Endothelial cell of umbilical vein (primary cell): ENCODE measurements around the gene TMEM151A. TPM values are rescaled to one million over a fixed set of nuclear protein-coding genes. Genes with fewer than 3 reads are reported as not detected.

Source experiments
- BruUV-seq: library from RNA; stranded (reverse); fragments of 400-500 nt; replicated peaks from 2 replicates; lab custom pipeline; 2021; lab: Mats Ljungman, UMichigan
- CTCF ChIA-PET: fragments of 300-600, 350-600 bp; sonication (Branson Sonifier 250); formaldehyde crosslinking; loops from one replicate; lab custom pipeline; 2021; ENCODE audit warnings: antibody characterized with exemption, inconsistent platforms; lab: Charles Lee
- POLR2A ChIA-PET: fragments of 300-600, 350-600 bp; sonication (Branson Sonifier 250); formaldehyde crosslinking; loops from one replicate; lab custom pipeline; 2021; ENCODE audit warnings: antibody characterized with exemption, inconsistent platforms; lab: Charles Lee
- DNase-seq: peaks from one replicate; pipeline ENCODE4 v3.0.0-alpha.2; 2011; ENCODE audit warnings: low read depth, low spot score
- FAIRE-seq: peaks from 2 replicates; lab custom pipeline; 2011; peaks lifted over from hg19 to GRCh38; lab: Jason Lieb, UNC
- H2AFZ ChIP-seq: 2 replicates; pipeline ENCODE4 v1.6.0; 2012; ENCODE audit warnings: low read depth, low read length, control low read depth, inconsistent platforms
- H3K27ac ChIP-seq: 2 replicates; pipeline ENCODE4 v1.5.1; 2011; ENCODE audit warnings: low read depth, mild to moderate bottlenecking, control low read depth, low read length, moderate library complexity; ENCODE audit not compliant: insufficient read depth
- H3K27me3 ChIP-seq, 2 experiments: 2 replicates each; pipeline versions ENCODE4 v1.6.0 to v1.6.1; 2011; ENCODE audit warnings: low read length in 2 of 2, mixed read lengths in 1 of 2; ENCODE audit not compliant: control insufficient read depth in 2 of 2, insufficient read depth in 2 of 2
- H3K36me3 ChIP-seq, 2 experiments: 2 replicates in 1 of 2; 3 replicates in 1 of 2; pipeline ENCODE4 v1.5.1; 2011; ENCODE audit warnings: low read length in 2 of 2, mild to moderate bottlenecking in 1 of 2, moderate library complexity in 1 of 2; ENCODE audit not compliant: control insufficient read depth in 2 of 2, insufficient read depth in 2 of 2; ENCODE audit errors: extremely low read depth in 1 of 2
- H3K4me1 ChIP-seq: 3 replicates; pipeline ENCODE4 v1.5.1; 2011; ENCODE audit warnings: mild to moderate bottlenecking, low read length; ENCODE audit not compliant: control insufficient read depth, insufficient read depth; ENCODE audit errors: extremely low read depth
- H3K4me2 ChIP-seq: 2 replicates; pipeline ENCODE4 v1.6.1; 2011; ENCODE audit warnings: low read length, control low read depth, mixed read lengths; ENCODE audit not compliant: insufficient read depth
- H3K4me3 ChIP-seq, 3 experiments: fragments of 200-600 bp in 1 of 3; sonication (generic), shearing (Covaris generic) in 1 of 3; replicated peaks in 1 of 3; 2 replicates each; pipeline ENCODE4 v1.5.1; 2011 to 2016; ENCODE audit warnings: control low read depth in 3 of 3, low read length in 3 of 3, mild to moderate bottlenecking in 2 of 3, inconsistent platforms in 1 of 3, low read depth in 1 of 3, moderate library complexity in 1 of 3; ENCODE audit not compliant: insufficient read depth in 1 of 3
- H3K79me2 ChIP-seq: 2 replicates; pipeline ENCODE4 v1.6.0; 2012; ENCODE audit warnings: low read length, inconsistent platforms; ENCODE audit not compliant: control insufficient read depth, insufficient read depth
- H3K9ac ChIP-seq: replicated peaks from 2 replicates; pipeline ENCODE3; 2011; ENCODE audit warnings: low read length, control low read depth; ENCODE audit not compliant: insufficient read depth; ENCODE audit errors: extremely low read depth
- H3K9me1 ChIP-seq: replicated peaks from 3 replicates; pipeline ENCODE4 v1.6.0; 2011; ENCODE audit warnings: mild to moderate bottlenecking, low read length; ENCODE audit not compliant: control insufficient read depth, insufficient read depth; ENCODE audit errors: extremely low read depth
- H3K9me3 ChIP-seq: replicated peaks from 2 replicates; pipeline ENCODE4 v1.5.1; 2012; ENCODE audit warnings: low read length, inconsistent platforms; ENCODE audit not compliant: control insufficient read depth, insufficient read depth
- H4K20me1 ChIP-seq: replicated peaks from 2 replicates; pipeline ENCODE3; 2011; ENCODE audit warnings: mild to moderate bottlenecking, low read length; ENCODE audit not compliant: control insufficient read depth, insufficient read depth; ENCODE audit errors: extremely low read depth
- EZH2 ChIP-seq: IDR thresholded peaks from 2 replicates; pipeline ENCODE4 v1.6.1; 2012; ENCODE audit warnings: borderline replicate concordance, low read depth, mild to moderate bottlenecking, moderate library complexity, low read length, inconsistent platforms; ENCODE audit not compliant: severe bottlenecking
- FOS ChIP-seq: IDR thresholded peaks from 2 replicates; pipeline ENCODE4 v1.6.1; 2011; ENCODE audit warnings: mild to moderate bottlenecking, low read length, moderate library complexity, borderline replicate concordance; ENCODE audit not compliant: insufficient read depth
- GATA2 ChIP-seq: IDR thresholded peaks from 2 replicates; pipeline ENCODE4 v1.7.0; 2011; ENCODE audit warnings: low read depth, mild to moderate bottlenecking, moderate library complexity, mixed read lengths, low read length; ENCODE audit not compliant: insufficient read length, insufficient read depth
- JUN ChIP-seq: IDR thresholded peaks from 2 replicates; pipeline ENCODE4 v1.6.1; 2011; ENCODE audit warnings: borderline replicate concordance, low read depth; ENCODE audit not compliant: insufficient read length, insufficient read depth
- MYC ChIP-seq: IDR thresholded peaks from one replicate; pipeline ENCODE4 v1.6.1; 2011; ENCODE audit warnings: mild to moderate bottlenecking, low read depth, low read length
- POLR2A ChIP-seq: IDR thresholded peaks from 2 replicates; pipeline ENCODE4 v1.6.1; 2012; ENCODE audit warnings: low read depth, mild to moderate bottlenecking, control low read depth, low read length
- POLR2AphosphoS5 ChIP-seq: IDR thresholded peaks from 2 replicates; pipeline ENCODE4 v1.6.1; 2012; ENCODE audit warnings: low read depth, mild to moderate bottlenecking, control low read depth, low read length, moderate library complexity; ENCODE audit not compliant: insufficient read depth
- dilution Hi-C: fragments of 300-500 bp; cut with MboI; formaldehyde crosslinking; loops from one replicate; pipeline ENCODE4 v1.15.0; 2019; ENCODE audit warnings: low sequenced_read_pairs; ENCODE audit not compliant: extremely low pct_ligation_motif_present
- intact Hi-C: fragments of 100-400 bp; cut with micrococcal nuclease; formaldehyde crosslinking; loops from one replicate; pipeline ENCODE4 v1.10.0; 2022
- polyA plus RNA-seq, 4 experiments: library from polyadenylated mRNA; depleted of rRNA in 3 of 4; stranded (reverse) in 3 of 4; unstranded in 1 of 4; fragments of >200 nt; gene quantifications; 2 replicates each; pipeline versions ENCODE4 v1.2.1 to v1.2.3, GENCODE V29; 2011 to 2012; ENCODE audit warnings: missing spikeins in 1 of 4
- total RNA-seq: library from RNA; stranded (reverse); gene quantifications from 2 replicates; pipeline ENCODE4 v1.2.3, GENCODE V29; 2021
- TF ChIP-seq, protein P1 (sequence below), 2 donors: IDR thresholded peaks; 1 replicate in 1 of 2; 2 replicates in 1 of 2; pipeline ENCODE4 v1.5.1; 2011; ENCODE audit warnings: low read length in 2 of 2, mild to moderate bottlenecking in 2 of 2, moderate library complexity in 2 of 2, control low read depth in 1 of 2, inconsistent platforms in 1 of 2, low read depth in 1 of 2; ENCODE audit not compliant: insufficient read depth in 1 of 2; ENCODE audit errors: extremely low read depth in 1 of 2
- TF ChIP-seq, protein P2 (sequence below): IDR thresholded peaks from 2 replicates; pipeline ENCODE4 v1.6.1; 2011; ENCODE audit not compliant: insufficient read depth, insufficient read length

Gene TMEM151A
- total and polyA plus RNA-seq, 2 donors (not counting 3 experiments of a cell fraction or from before 2014, with no cell fraction given): not detected

DNA sequence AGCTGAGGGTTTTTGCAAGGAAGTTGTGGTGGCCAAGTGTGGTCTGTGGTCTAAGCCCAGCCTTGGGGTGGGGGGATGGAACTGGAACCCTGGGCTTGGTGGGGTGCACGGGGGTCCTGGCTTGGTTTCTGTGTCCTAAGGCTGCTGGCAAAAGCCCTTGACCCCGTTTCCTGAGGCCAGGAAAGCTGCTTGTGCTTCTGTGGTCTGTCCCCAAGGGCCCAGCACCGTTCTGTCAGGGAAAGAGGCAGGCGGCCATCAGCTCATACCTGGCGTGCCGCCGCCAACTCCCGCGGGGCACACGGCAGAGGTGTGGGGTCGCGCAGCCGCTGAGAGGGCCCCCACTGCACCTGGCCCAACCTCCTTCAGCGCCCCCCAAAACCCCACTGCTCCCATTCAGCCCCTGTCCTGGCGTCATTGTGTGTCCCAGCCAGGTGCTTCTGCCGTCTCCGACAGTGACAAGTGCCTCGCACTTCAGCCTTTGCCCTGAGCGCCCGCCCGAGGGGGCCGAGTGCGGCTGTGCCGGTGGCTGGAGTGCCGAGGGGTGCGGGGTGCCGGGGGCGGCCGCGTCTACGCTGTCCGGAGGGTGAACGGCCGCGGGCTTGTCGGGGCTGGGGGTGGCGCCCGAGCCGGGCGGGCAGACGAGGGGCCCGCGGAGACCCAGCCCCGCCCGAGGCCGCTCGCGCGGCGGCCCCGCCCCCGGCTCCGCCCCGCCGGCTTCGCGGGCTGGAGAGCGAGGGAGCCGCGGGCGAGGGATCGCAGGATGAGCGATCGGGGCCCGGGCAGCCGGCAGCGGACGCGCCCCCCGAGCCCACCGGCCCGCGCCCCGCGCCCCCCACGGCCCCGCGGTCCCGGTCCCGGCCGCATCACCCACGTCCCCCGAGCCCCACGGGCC, 14.0 kb upstream of the TMEM151A start, which contains the start of gene CNIH2:
CNIH2 (plus strand) TSS at position 705 of the 892 bp plus-strand sequence. CDS start 282 bp downstream, outside the sequence.
- Histone ChIP-seq H3K27ac (no peak within 1 kb of the TSS), H3K4me3 (no peak within 1 kb of the TSS), H3K4me2 (no peak within 1 kb of the TSS), H3K4me1 (no peaks in the 10 kb centered on the region), H3K9me3 (no peaks in the 10 kb centered on the region), H4K20me1 (no peaks in the 10 kb centered on the region), H3K36me3 (peaks cover 8 to 29% of the 10 kb centered on the region in 2 experiments), H3K79me2 (no peaks in the 10 kb centered on the region), H3K27me3 (peaks cover 0 to 4% of the 10 kb centered on the region in 2 experiments), H3K9me1 (no peaks in the 10 kb centered on the region), H3K9ac (no peak within 1 kb of the TSS), H2AFZ (no peak within 1 kb of the TSS)
- ChIA-PET POLR2A (no interaction called here), CTCF (no interaction called here)
- intact Hi-C loops: no loop called here
- no peak for FAIRE-seq
- dilution Hi-C loops: no loop called here
- no peak for DNase-seq
- TF ChIP-seq, protein P1, sequence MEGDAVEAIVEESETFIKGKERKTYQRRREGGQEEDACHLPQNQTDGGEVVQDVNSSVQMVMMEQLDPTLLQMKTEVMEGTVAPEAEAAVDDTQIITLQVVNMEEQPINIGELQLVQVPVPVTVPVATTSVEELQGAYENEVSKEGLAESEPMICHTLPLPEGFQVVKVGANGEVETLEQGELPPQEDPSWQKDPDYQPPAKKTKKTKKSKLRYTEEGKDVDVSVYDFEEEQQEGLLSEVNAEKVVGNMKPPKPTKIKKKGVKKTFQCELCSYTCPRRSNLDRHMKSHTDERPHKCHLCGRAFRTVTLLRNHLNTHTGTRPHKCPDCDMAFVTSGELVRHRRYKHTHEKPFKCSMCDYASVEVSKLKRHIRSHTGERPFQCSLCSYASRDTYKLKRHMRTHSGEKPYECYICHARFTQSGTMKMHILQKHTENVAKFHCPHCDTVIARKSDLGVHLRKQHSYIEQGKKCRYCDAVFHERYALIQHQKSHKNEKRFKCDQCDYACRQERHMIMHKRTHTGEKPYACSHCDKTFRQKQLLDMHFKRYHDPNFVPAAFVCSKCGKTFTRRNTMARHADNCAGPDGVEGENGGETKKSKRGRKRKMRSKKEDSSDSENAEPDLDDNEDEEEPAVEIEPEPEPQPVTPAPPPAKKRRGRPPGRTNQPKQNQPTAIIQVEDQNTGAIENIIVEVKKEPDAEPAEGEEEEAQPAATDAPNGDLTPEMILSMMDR (IDR thresholded peaks at IDR 0.05; ENCODE audit: extremely low read depth in 1 of 2, insufficient read depth in 1 of 2, low read depth in 1 of 2, low read length in 2 of 2): no peak
- TF ChIP-seq FOS: no peak
- no peak for TF ChIP-seq EZH2
- TF ChIP-seq MYC: no peak
- TF ChIP-seq, protein P2, sequence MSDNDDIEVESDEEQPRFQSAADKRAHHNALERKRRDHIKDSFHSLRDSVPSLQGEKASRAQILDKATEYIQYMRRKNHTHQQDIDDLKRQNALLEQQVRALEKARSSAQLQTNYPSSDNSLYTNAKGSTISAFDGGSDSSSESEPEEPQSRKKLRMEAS: no peak
- peak; percentile 60 for TF ChIP-seq POLR2AphosphoS5
- peak; percentile 28 for TF ChIP-seq POLR2A
- TF ChIP-seq GATA2: no peak
- TF ChIP-seq JUN: no peak
- no TSS peak for BruUV-seq
